HEK293 (cell line): ENCODE measurements around the gene PPP2R5E.

Source experiments
- CTCF ChIA-PET: fragments of 350-600 bp; formaldehyde crosslinking; extraction: SDS; loops from one replicate; lab custom pipeline; 2021; ENCODE audit warnings: antibody characterized with exemption; lab: Yijun Ruan, JAX
- POLR2A ChIA-PET: fragments of 300-600 bp; formaldehyde crosslinking; extraction: SDS; loops from one replicate; lab custom pipeline; 2020; ENCODE audit warnings: antibody characterized with exemption, inconsistent platforms; lab: Yijun Ruan, JAX
- H3K27ac ChIP-seq: fragments of 200-500 bp; sonication (Bioruptor generic); 2 replicates; pipeline ENCODE4 v1.5.1; 2014; ENCODE audit warnings: low read depth, low read length, control low read depth, inconsistent platforms; ENCODE audit errors: extremely low read depth
- H3K36me3 ChIP-seq, 2 experiments: fragments of 200-500 bp in 1 of 2; sonication (Bioruptor generic) in 1 of 2; 1 replicate in 1 of 2; 2 replicates in 1 of 2; pipeline ENCODE4 v1.5.1; 2014 to 2017; ENCODE audit warnings: inconsistent platforms in 2 of 2, low read length in 2 of 2; ENCODE audit not compliant: control insufficient read depth in 2 of 2, insufficient read depth in 1 of 2
- H3K4me1 ChIP-seq: fragments of 200-500 bp; sonication (Bioruptor generic); 2 replicates; pipeline ENCODE4 v1.5.1; 2014; ENCODE audit warnings: mild to moderate bottlenecking, low read length, inconsistent platforms; ENCODE audit not compliant: control insufficient read depth, insufficient read depth
- H3K4me3 ChIP-seq: 2 replicates; pipeline ENCODE4 v1.5.1; 2011; ENCODE audit warnings: low read depth, mild to moderate bottlenecking, control low read depth, low read length, moderate library complexity
- H3K9me3 ChIP-seq: fragments of 200-500 bp; sonication (Bioruptor generic); 2 replicates; pipeline ENCODE4 v1.5.1; 2014; ENCODE audit warnings: low read depth, low read length, inconsistent platforms; ENCODE audit not compliant: control insufficient read depth, insufficient read depth
- BCL11B ChIP-seq: fragments of 450-650 bp; formaldehyde crosslinking; IDR thresholded peaks from 2 replicates; pipeline ENCODE4 v1.5.1; 2016; ENCODE audit warnings: low read depth, missing biosample characterization, missing genetic modification characterization
- GLIS2 ChIP-seq: fragments of 450-650 bp; formaldehyde crosslinking; IDR thresholded peaks from 2 replicates; pipeline ENCODE4 v1.5.1; 2016; ENCODE audit warnings: missing biosample characterization, missing genetic modification characterization
- OVOL3 ChIP-seq: fragments of 450-650 bp; formaldehyde crosslinking; IDR thresholded peaks from 2 replicates; pipeline ENCODE4 v1.5.1; 2016; ENCODE audit warnings: missing biosample characterization, missing genetic modification characterization
- SP3 ChIP-seq: fragments of 450-650 bp; formaldehyde crosslinking; IDR thresholded peaks from 2 replicates; pipeline ENCODE4 v1.5.1; 2016; ENCODE audit warnings: missing biosample characterization, missing genetic modification characterization
- ZFP37 ChIP-seq: fragments of 450-650 bp; formaldehyde crosslinking; IDR thresholded peaks from 2 replicates; pipeline ENCODE4 v1.5.1; 2016; ENCODE audit warnings: missing biosample characterization, missing genetic modification characterization
- ZNF10 ChIP-seq: fragments of 450-650 bp; formaldehyde crosslinking; IDR thresholded peaks from 2 replicates; pipeline ENCODE4 v1.5.1; 2017; ENCODE audit warnings: missing biosample characterization, missing genetic modification characterization
- ZNF138 ChIP-seq: fragments of 450-650 bp; formaldehyde crosslinking; IDR thresholded peaks from 2 replicates; pipeline ENCODE4 v1.5.1; 2016; ENCODE audit warnings: missing biosample characterization, missing genetic modification characterization, borderline replicate concordance
- ZNF184 ChIP-seq: fragments of 450-650 bp; IDR thresholded peaks from 2 replicates; pipeline ENCODE4 v1.5.1; 2018; ENCODE audit warnings: missing biosample characterization, mild to moderate bottlenecking, missing genetic modification characterization
- ZNF19 ChIP-seq: fragments of 450-650 bp; formaldehyde crosslinking; IDR thresholded peaks from 2 replicates; pipeline ENCODE4; 2016; ENCODE audit warnings: missing biosample characterization, missing genetic modification characterization, low read depth
- ZNF335 ChIP-seq: fragments of 450-650 bp; formaldehyde crosslinking; conservative IDR thresholded peaks from 2 replicates; pipeline ENCODE4 v1.5.1; 2016; ENCODE audit warnings: missing biosample characterization, missing genetic modification characterization
- ZNF341 ChIP-seq: fragments of 450-650 bp; formaldehyde crosslinking; IDR thresholded peaks from 2 replicates; pipeline ENCODE4; 2016; ENCODE audit warnings: low read depth, missing biosample characterization, missing genetic modification characterization
- ZNF426 ChIP-seq: fragments of 450-650 bp; formaldehyde crosslinking; IDR thresholded peaks from 2 replicates; pipeline ENCODE4 v1.5.1; 2017; ENCODE audit warnings: missing biosample characterization, missing genetic modification characterization, mild to moderate bottlenecking, inconsistent platforms, moderate library complexity
- ZNF48 ChIP-seq: fragments of 450-650 bp; formaldehyde crosslinking; IDR thresholded peaks from 2 replicates; pipeline ENCODE4 v1.5.1; 2016; ENCODE audit warnings: missing biosample characterization, missing genetic modification characterization
- ZNF624 ChIP-seq: fragments of 450-650 bp; formaldehyde crosslinking; IDR thresholded peaks from 2 replicates; pipeline ENCODE4 v1.5.1; 2017; ENCODE audit warnings: missing biosample characterization, missing genetic modification characterization
- ZNF677 ChIP-seq: fragments of 450-650 bp; IDR thresholded peaks from 2 replicates; pipeline ENCODE4 v1.5.0; 2018; ENCODE audit warnings: missing biosample characterization, mild to moderate bottlenecking, missing genetic modification characterization, moderate library complexity
- ZNF768 ChIP-seq: fragments of 450-650 bp; formaldehyde crosslinking; IDR thresholded peaks from 2 replicates; pipeline ENCODE4 v1.5.1; 2018; ENCODE audit warnings: missing biosample characterization, mild to moderate bottlenecking, missing genetic modification characterization
- ZNF830 ChIP-seq: fragments of 450-650 bp; IDR thresholded peaks from 2 replicates; pipeline ENCODE4 v1.5.0; 2018; ENCODE audit warnings: missing biosample characterization, missing genetic modification characterization, low read depth, mild to moderate bottlenecking, moderate library complexity
- ZXDB ChIP-seq: fragments of 450-650 bp; formaldehyde crosslinking; IDR thresholded peaks from 2 replicates; pipeline ENCODE4 v1.5.1; 2016; ENCODE audit warnings: missing biosample characterization, missing genetic modification characterization
- TF ChIP-seq, protein P1 (sequence below): fragments of 450-650 bp; formaldehyde crosslinking; IDR thresholded peaks from 2 replicates; pipeline ENCODE4 v1.5.1; 2016; ENCODE audit warnings: missing biosample characterization, missing genetic modification characterization
- TF ChIP-seq, protein P2 (sequence below): fragments of 450-650 bp; formaldehyde crosslinking; IDR thresholded peaks from 2 replicates; pipeline ENCODE4 v1.5.1; 2017; ENCODE audit warnings: missing biosample characterization, missing genetic modification characterization
- TF ChIP-seq, protein P3 (sequence below): fragments of 450-650 bp; formaldehyde crosslinking; IDR thresholded peaks from 2 replicates; pipeline ENCODE4 v1.5.1; 2016; ENCODE audit warnings: missing biosample characterization, missing genetic modification characterization, borderline replicate concordance
- TF ChIP-seq, protein P4 (sequence below): fragments of 450-650 bp; formaldehyde crosslinking; IDR thresholded peaks from 2 replicates; pipeline ENCODE4 v1.5.1; 2017; ENCODE audit warnings: missing biosample characterization, missing genetic modification characterization

The PPP2R5E gene

DNA sequence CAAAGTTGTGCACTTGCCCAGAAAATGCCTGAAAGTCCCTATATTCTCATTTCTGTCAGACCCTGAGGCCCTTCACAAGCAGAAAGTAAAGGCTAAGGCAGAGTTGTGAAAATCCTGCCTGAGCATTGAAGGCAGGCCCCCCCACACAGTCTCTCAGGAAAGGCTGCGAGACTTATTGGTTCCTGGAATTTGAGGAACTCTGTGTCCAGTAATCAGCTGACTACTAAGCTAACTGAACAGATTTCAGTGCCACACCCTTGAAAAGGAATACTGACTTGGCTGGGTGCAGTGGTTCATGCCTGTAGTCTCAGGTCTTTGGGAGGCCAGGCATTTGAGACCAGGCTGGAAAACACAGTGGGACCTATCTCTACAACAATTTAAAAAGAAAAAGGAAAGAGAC lies 21.1 kb upstream of the PPP2R5E start:
- peaks cover 5% of the 10 kb centered on the region for H3K4me1 ChIP-seq
- no peak overlapping the region for H3K4me3 ChIP-seq
- H3K9me3 ChIP-seq = no peaks in the 10 kb centered on the region
- TF ChIP-seq ZNF138 (tag by site-specific recombination) = no peak
- no peak for TF ChIP-seq ZNF10 (tag by site-specific recombination)
- no peak for TF ChIP-seq ZNF48 (tag by site-specific recombination)
- TF ChIP-seq BCL11B (tag by site-specific recombination) = no peak
- no peak for TF ChIP-seq ZNF830 (tag by site-specific recombination)
- TF ChIP-seq, protein P1, sequence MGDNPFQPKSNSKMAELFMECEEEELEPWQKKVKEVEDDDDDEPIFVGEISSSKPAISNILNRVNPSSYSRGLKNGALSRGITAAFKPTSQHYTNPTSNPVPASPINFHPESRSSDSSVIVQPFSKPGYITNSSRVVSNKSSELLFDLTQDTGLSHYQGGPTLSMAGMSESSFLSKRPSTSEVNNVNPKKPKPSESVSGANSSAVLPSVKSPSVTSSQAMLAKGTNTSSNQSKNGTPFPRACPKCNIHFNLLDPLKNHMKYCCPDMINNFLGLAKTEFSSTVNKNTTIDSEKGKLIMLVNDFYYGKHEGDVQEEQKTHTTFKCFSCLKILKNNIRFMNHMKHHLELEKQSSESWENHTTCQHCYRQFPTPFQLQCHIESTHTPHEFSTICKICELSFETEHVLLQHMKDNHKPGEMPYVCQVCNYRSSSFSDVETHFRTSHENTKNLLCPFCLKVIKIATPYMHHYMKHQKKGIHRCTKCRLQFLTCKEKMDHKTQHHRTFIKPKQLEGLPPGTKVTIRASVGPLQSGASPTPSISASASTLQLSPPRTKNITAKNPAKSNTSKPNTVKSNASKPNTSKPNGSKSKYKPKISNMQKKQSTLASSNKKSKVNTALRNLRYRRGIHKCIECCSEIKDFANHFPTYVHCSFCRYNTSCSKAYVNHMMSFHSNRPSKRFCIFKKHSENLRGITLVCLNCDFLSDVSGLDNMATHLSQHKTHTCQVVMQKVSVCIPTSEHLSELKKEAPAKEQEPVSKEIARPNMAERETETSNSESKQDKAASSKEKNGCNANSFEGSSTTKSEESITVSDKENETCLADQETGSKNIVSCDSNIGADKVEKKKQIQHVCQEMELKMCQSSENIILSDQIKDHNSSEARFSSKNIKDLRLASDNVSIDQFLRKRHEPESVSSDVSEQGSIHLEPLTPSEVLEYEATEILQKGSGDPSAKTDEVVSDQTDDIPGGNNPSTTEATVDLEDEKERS (tag by site-specific recombination) = no peak
- no peak for TF ChIP-seq ZNF19 (tag by site-specific recombination)
- TF ChIP-seq ZNF335 (tag by site-specific recombination) = no peak
- no peak for TF ChIP-seq ZNF341 (tag by site-specific recombination)
- H3K27ac ChIP-seq = no peak overlapping the region
- ChIA-PET POLR2A (no interaction called here), CTCF (no interaction called here)
- no peaks in the 10 kb centered on the region for H3K36me3 ChIP-seq

DNA sequence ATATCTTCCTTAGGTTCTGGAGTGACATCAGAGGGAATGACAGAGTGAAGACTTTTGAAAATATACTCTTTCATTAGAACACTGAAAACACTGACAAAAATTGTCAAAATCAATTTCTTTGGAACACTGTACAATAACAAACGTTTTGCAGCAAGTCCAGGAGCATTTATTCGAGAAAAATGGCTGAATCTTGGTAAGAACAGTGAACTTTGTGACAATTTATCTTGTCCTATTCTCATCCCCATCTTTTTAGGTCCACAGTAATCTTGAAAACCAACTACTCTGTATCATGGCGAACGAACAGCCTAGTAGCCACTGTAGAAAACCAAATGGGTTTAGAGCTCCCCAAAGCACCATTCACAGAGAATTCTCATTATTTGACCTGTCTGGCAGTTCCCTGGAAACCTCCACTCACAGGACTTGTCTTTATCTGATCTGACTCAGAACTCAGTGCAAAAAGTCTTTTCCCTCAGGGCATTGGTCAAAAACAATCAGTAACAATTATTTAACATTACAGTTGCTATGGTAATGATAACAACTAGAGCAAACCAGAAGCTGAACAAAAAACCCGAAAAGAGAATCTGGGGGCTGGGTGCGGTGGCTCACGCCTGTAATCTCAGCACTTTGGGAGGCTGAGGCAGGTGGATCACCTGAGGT lies 20.3 kb upstream of the PPP2R5E start:
- CTCF ChIA-PET = no interaction called here
- no peaks in the 10 kb centered on the region for H3K36me3 ChIP-seq
- H3K4me1 ChIP-seq = peaks cover 5% of the 10 kb centered on the region
- no peak overlapping the region for H3K4me3 ChIP-seq
- POLR2A ChIA-PET = no interaction called here
- TF ChIP-seq ZNF426 (no peak), ZNF677 (tag by site-specific recombination) (peak; percentile 99)
- TF ChIP-seq, protein P2, sequence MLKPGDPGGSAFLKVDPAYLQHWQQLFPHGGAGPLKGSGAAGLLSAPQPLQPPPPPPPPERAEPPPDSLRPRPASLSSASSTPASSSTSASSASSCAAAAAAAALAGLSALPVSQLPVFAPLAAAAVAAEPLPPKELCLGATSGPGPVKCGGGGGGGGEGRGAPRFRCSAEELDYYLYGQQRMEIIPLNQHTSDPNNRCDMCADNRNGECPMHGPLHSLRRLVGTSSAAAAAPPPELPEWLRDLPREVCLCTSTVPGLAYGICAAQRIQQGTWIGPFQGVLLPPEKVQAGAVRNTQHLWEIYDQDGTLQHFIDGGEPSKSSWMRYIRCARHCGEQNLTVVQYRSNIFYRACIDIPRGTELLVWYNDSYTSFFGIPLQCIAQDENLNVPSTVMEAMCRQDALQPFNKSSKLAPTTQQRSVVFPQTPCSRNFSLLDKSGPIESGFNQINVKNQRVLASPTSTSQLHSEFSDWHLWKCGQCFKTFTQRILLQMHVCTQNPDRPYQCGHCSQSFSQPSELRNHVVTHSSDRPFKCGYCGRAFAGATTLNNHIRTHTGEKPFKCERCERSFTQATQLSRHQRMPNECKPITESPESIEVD (tag by site-specific recombination) = 0 out of 2 replicates have a peak, but pooled peaks have one; percentile 16
- H3K9me3 ChIP-seq = no peaks in the 10 kb centered on the region
- no peak overlapping the region for H3K27ac ChIP-seq

DNA sequence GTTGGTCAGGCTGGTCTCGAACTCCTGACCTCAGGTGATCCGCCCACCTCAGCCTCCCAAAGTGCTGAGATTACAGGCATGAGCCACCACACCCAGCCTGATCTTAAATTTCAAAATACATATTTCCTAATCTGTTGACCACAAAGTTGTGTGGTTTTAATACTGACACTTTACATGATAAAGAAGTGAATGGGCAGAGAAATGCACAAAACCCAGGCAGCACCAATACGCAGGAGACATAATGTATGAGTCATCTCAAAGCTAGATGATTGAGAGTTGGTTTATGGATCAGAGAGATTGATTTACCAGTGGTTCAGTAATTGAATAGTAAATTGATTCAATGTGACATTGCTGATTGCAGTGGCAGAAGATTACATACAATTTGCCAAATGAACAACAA lies 19.2 kb upstream of the PPP2R5E start:
- H3K4me3 ChIP-seq = no peak overlapping the region
- H3K27ac ChIP-seq = no peak overlapping the region
- ChIA-PET CTCF (interaction anchor here (0.7 kb wide), 1 partner anchor 174 kb away, joined by 3 read pairs; no protein-coding TSS in a partner anchor), POLR2A (no interaction called here)
- H3K36me3 ChIP-seq = no peaks in the 10 kb centered on the region
- TF ChIP-seq, protein P3, sequence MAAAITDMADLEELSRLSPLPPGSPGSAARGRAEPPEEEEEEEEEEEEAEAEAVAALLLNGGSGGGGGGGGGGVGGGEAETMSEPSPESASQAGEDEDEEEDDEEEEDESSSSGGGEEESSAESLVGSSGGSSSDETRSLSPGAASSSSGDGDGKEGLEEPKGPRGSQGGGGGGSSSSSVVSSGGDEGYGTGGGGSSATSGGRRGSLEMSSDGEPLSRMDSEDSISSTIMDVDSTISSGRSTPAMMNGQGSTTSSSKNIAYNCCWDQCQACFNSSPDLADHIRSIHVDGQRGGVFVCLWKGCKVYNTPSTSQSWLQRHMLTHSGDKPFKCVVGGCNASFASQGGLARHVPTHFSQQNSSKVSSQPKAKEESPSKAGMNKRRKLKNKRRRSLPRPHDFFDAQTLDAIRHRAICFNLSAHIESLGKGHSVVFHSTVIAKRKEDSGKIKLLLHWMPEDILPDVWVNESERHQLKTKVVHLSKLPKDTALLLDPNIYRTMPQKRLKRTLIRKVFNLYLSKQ (tag by site-specific recombination) = no peak
- no peak for TF ChIP-seq GLIS2 (tag by site-specific recombination)
- TF ChIP-seq OVOL3 (tag by site-specific recombination) = no peak
- TF ChIP-seq, protein P4, sequence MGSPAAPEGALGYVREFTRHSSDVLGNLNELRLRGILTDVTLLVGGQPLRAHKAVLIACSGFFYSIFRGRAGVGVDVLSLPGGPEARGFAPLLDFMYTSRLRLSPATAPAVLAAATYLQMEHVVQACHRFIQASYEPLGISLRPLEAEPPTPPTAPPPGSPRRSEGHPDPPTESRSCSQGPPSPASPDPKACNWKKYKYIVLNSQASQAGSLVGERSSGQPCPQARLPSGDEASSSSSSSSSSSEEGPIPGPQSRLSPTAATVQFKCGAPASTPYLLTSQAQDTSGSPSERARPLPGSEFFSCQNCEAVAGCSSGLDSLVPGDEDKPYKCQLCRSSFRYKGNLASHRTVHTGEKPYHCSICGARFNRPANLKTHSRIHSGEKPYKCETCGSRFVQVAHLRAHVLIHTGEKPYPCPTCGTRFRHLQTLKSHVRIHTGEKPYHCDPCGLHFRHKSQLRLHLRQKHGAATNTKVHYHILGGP (tag by site-specific recombination) = no peak
- no peak for TF ChIP-seq ZNF768 (tag by site-specific recombination)
- TF ChIP-seq ZFP37 = no peak
- no peak for TF ChIP-seq SP3 (tag by site-specific recombination)
- TF ChIP-seq ZNF184 (tag by site-specific recombination) = no peak
- TF ChIP-seq ZNF624 (tag by site-specific recombination) = no peak
- no peak for TF ChIP-seq ZXDB (tag by site-specific recombination)
- H3K4me1 ChIP-seq = peaks cover 5% of the 10 kb centered on the region
- no peaks in the 10 kb centered on the region for H3K9me3 ChIP-seq
